KMS-11 (cell line): ENCODE data around the gene TLE4.
A peak's percentile ranks its signal among the peaks of the same experiment; 100 is the strongest.

Experiments
- H2AFZ ChIP-seq: fragments of 200-600 bp; sonication (generic); 2 replicates; pipeline ENCODE4 v1.6.1; 2016; ENCODE audit warnings: antibody characterized with exemption, mixed run types, low read depth
- H3K27ac ChIP-seq: fragments of 200-600 bp; sonication (generic); 2 replicates; pipeline ENCODE4 v1.6.1; 2016; ENCODE audit warnings: mild to moderate bottlenecking, mixed run types
- H3K27me3 ChIP-seq: fragments of 200-600 bp; sonication (generic); 2 replicates; pipeline ENCODE4 v1.6.1; 2017; ENCODE audit warnings: mild to moderate bottlenecking, low read depth, mixed run types, moderate library complexity; ENCODE audit not compliant: insufficient read depth
- H3K36me3 ChIP-seq: fragments of 200-600 bp; sonication (generic); 2 replicates; pipeline ENCODE4 v1.6.1; 2017; ENCODE audit warnings: mild to moderate bottlenecking, mixed run types; ENCODE audit not compliant: insufficient read depth
- H3K4me1 ChIP-seq: fragments of 200-600 bp; sonication (generic); 2 replicates; pipeline ENCODE4 v1.6.1; 2016; ENCODE audit warnings: mild to moderate bottlenecking, low read depth, mixed run types; ENCODE audit not compliant: poor library complexity, severe bottlenecking
- H3K4me2 ChIP-seq: fragments of 200-600 bp; sonication (generic); 2 replicates; pipeline ENCODE4 v1.7.0; 2016; ENCODE audit warnings: mild to moderate bottlenecking, mixed run types
- H3K4me3 ChIP-seq: fragments of 200-600 bp; sonication (generic); IDR thresholded peaks from 2 replicates; pipeline ENCODE4 v1.6.1; 2017; ENCODE audit warnings: low read depth, low read length, mixed read lengths; ENCODE audit not compliant: insufficient read depth
- H3K79me2 ChIP-seq: fragments of 200-600 bp; sonication (generic); 2 replicates; pipeline ENCODE4 v1.6.1; 2016; ENCODE audit warnings: low read depth, mixed run types; ENCODE audit not compliant: insufficient read depth
- H3K9ac ChIP-seq: fragments of 200-600 bp; sonication (generic); 2 replicates; pipeline ENCODE4 v1.6.1; 2016; ENCODE audit warnings: mild to moderate bottlenecking, mixed run types
- H4K20me1 ChIP-seq: fragments of 200-600 bp; sonication (generic); 2 replicates; pipeline ENCODE4 v1.6.1; 2016; ENCODE audit warnings: mild to moderate bottlenecking, mixed run types; ENCODE audit not compliant: insufficient read depth
- CTCF ChIP-seq: fragments of 200-600 bp; sonication (generic); conservative IDR thresholded peaks from 2 replicates; pipeline ENCODE4 v1.6.1; 2017; ENCODE audit warnings: low read depth, mild to moderate bottlenecking, antibody characterized with exemption, low read length, moderate library complexity, mixed read lengths

The TLE4 gene

GRCh38 chr9:79571309-79572031, at the start of gene TLE4:
Gene TLE4 (plus strand): TSS chr9:79571965. CDS start chr9:79572791, 826 bp downstream.
- peak within 1 kb of the TSS; percentile 75 for H3K4me2 ChIP-seq
- peaks cover 8% of the 10 kb centered on the region for H3K27me3 ChIP-seq
- no peaks in the 10 kb centered on the region for H3K79me2 ChIP-seq
- H2AFZ ChIP-seq: peak within 1 kb of the TSS; percentile 94
- peak within 1 kb of the TSS; percentile 70 for H3K9ac ChIP-seq
- peaks cover 8% of the 10 kb centered on the region for H3K4me1 ChIP-seq
- no peaks in the 10 kb centered on the region for H3K36me3 ChIP-seq
- H4K20me1 ChIP-seq: no peaks in the 10 kb centered on the region
- H3K4me3 ChIP-seq: no peak within 1 kb of the TSS
- peak within 1 kb of the TSS; percentile 55 for H3K27ac ChIP-seq
- no peak for TF ChIP-seq CTCF

- no peaks in the 10 kb centered on the region for H3K36me3 ChIP-seq
- TF ChIP-seq CTCF: no peak
- no peaks in the 10 kb centered on the region for H4K20me1 ChIP-seq
- no peak overlapping the region for H3K4me2 ChIP-seq
- H3K27ac ChIP-seq: no peak overlapping the region
- H3K4me3 ChIP-seq: no peak overlapping the region
- H3K4me1 ChIP-seq: no peaks in the 10 kb centered on the region
- no peaks in the 10 kb centered on the region for H3K27me3 ChIP-seq
- no peak overlapping the region for H2AFZ ChIP-seq
- H3K79me2 ChIP-seq: no peaks in the 10 kb centered on the region
- no peak overlapping the region for H3K9ac ChIP-seq
Observed at GRCh38 chr9:79522793-79523192, 49.0 kb upstream of the TLE4 start.

DNA sequence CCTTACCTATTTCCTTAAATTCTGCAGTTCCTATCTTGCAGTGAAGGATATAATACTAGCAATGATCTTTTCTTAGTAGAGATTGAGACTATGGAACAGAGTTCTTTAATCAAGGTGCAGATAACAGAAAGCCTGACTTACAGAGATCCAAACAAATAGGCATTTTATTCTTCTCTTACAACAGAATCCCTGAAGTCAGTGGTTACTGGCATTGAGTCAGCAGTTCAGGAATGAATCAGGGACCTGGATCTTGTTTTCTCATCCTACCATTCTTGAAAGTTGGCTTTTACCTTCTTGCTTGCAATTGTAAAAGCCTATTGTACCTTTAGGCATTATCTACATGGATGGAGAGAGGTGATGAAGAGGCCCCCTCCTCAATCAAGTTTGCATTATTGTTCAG, 47.5 kb upstream of the TLE4 start:
- Histone ChIP-seq H3K27me3 (no peaks in the 10 kb centered on the region), H3K27ac (no peak overlapping the region), H4K20me1 (no peaks in the 10 kb centered on the region), H3K9ac (no peak overlapping the region), H3K4me2 (no peak overlapping the region), H3K79me2 (no peaks in the 10 kb centered on the region), H2AFZ (no peak overlapping the region), H3K36me3 (no peaks in the 10 kb centered on the region), H3K4me1 (no peaks in the 10 kb centered on the region), H3K4me3 (no peak overlapping the region)
- TF ChIP-seq CTCF: no peak

DNA sequence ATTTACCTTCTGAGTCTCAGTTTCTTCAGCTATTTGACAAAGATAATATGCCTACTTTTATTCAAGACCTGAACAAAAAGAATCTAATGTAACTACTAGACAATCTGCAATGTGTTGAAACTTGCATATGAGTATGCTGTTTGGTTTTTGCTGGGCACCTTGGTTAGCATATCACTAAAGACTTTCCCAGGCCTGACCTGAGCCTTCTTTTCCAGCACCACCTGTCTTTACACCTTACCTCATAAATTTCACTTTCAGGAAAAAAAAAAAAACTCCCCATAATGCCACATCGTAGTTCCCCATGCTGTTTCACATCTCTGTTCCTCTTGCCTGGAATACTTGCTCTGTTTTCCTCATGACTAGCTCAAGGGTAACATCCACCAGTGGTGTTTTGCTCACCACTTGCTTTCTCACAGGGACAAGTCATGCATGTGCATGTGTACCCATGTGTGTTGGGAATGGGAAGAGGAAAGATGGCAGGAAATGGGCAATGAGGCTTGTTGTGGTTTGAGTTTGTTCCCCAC, 45.6 kb upstream of the TLE4 start:
- Histone ChIP-seq H3K27ac (no peak overlapping the region), H3K4me1 (no peaks in the 10 kb centered on the region), H3K27me3 (no peaks in the 10 kb centered on the region), H3K4me3 (no peak overlapping the region), H3K9ac (no peak overlapping the region), H4K20me1 (no peaks in the 10 kb centered on the region), H3K4me2 (no peak overlapping the region), H2AFZ (no peak overlapping the region), H3K36me3 (no peaks in the 10 kb centered on the region), H3K79me2 (no peaks in the 10 kb centered on the region)
- no peak for TF ChIP-seq CTCF
